GM12878 (cell line): ENCODE measurements around the gene MT1G. TPM values are rescaled to one million over a fixed set of nuclear protein-coding genes. Genes with fewer than 3 reads are reported as not detected.

Experiments used
- ATAC-seq: fragments of 200-7000 bp; cut with Tn5 transposase; 3 replicates; pipeline ENCODE4 v1.9.1; 2020; ENCODE audit warnings: mild to moderate bottlenecking, moderate library complexity
- BruUV-seq: library from RNA; stranded (reverse); fragments of 400-500 nt; replicated peaks from 2 replicates; lab custom pipeline; 2021; lab: Mats Ljungman, UMichigan
- CTCF ChIA-PET: fragments of 300-600 bp; sonication (Branson Sonifier 250); formaldehyde crosslinking; extraction: SDS; loops from one replicate; lab custom pipeline; 2021; ENCODE audit warnings: inconsistent platforms; lab: Yijun Ruan, JAX
- POLR2A ChIA-PET: fragments of 350-600 bp; formaldehyde crosslinking; extraction: SDS; loops from one replicate; lab custom pipeline; 2021; ENCODE audit warnings: inconsistent platforms; lab: Charles Lee
- RAD21 ChIA-PET: fragments of 300-600 bp; sonication (Branson Sonifier 250); formaldehyde crosslinking; loops from one replicate; lab custom pipeline; 2023; ENCODE audit warnings: antibody characterized with exemption; ENCODE audit not compliant: unreplicated experiment; lab: Charles Lee
- SMC1A ChIA-PET: fragments of 300-600 bp; sonication (Branson Sonifier 250); formaldehyde crosslinking; loops from one replicate; lab custom pipeline; 2023; ENCODE audit not compliant: unreplicated experiment, uncharacterized antibody; lab: Charles Lee
- DNase-seq: peaks from one replicate; pipeline ENCODE4 v3.0.0-alpha.2; 2011; ENCODE audit warnings: low read depth, low spot score
- FAIRE-seq: peaks from 3 replicates; lab custom pipeline; 2011; peaks lifted over from hg19 to GRCh38; lab: Jason Lieb, UNC
- H2AFZ ChIP-seq: 2 replicates; pipeline ENCODE4 v1.6.0; 2011; ENCODE audit warnings: low read depth, low read length, control low read depth; ENCODE audit not compliant: control insufficient read depth
- H3K27ac ChIP-seq: 2 replicates; pipeline ENCODE4 v1.5.1; 2011; ENCODE audit warnings: control low read depth; ENCODE audit not compliant: control insufficient read depth, insufficient read depth
- H3K27me3 ChIP-seq, 2 experiments: replicated peaks in 1 of 2; 2 replicates each; pipeline versions ENCODE4 v1.6.0 to v1.6.1; 2011; ENCODE audit warnings: low read length in 1 of 2; ENCODE audit not compliant: control insufficient read depth in 2 of 2, insufficient read depth in 2 of 2
- H3K36me3 ChIP-seq, 2 experiments: 2 replicates each; pipeline ENCODE4 v1.5.1; 2011; ENCODE audit warnings: low read length in 1 of 2; ENCODE audit not compliant: control insufficient read depth in 2 of 2, insufficient read depth in 2 of 2
- H3K4me1 ChIP-seq: 2 replicates; pipeline ENCODE4 v1.6.1; 2011; ENCODE audit warnings: mild to moderate bottlenecking, low read length, moderate library complexity, mixed read lengths; ENCODE audit not compliant: control insufficient read depth, insufficient read depth
- H3K4me2 ChIP-seq: 2 replicates; pipeline ENCODE4 v1.6.0; 2011; ENCODE audit warnings: control low read depth; ENCODE audit not compliant: control insufficient read depth, insufficient read depth
- H3K4me3 ChIP-seq: fragments of 200-600 bp; sonication (generic); 2 replicates; pipeline ENCODE4 v1.5.1; 2016
- H3K79me2 ChIP-seq: 2 replicates; pipeline ENCODE4 v1.6.0; 2011; ENCODE audit warnings: low read length; ENCODE audit not compliant: control insufficient read depth, insufficient read depth
- H3K9ac ChIP-seq: 2 replicates; pipeline ENCODE4 v1.8.0; 2011; ENCODE audit warnings: low read length, control low read depth, mixed read lengths; ENCODE audit not compliant: control insufficient read depth, insufficient read depth
- H3K9me3 ChIP-seq: replicated peaks from 3 replicates; pipeline ENCODE4 v1.5.1; 2011; ENCODE audit warnings: mild to moderate bottlenecking, low read length; ENCODE audit not compliant: control insufficient read depth, insufficient read depth
- H4K20me1 ChIP-seq: 2 replicates; pipeline ENCODE4 v1.6.0; 2011; ENCODE audit not compliant: control insufficient read depth, insufficient read depth
- FOS ChIP-seq: IDR thresholded peaks from 3 replicates; pipeline ENCODE4 v1.6.1; 2011; ENCODE audit warnings: borderline replicate concordance; ENCODE audit not compliant: insufficient read length; ENCODE audit errors: extremely low read depth
- HDGF ChIP-seq: fragments of 450-650 bp; IDR thresholded peaks from 2 replicates; pipeline ENCODE4 v1.6.1; 2016; ENCODE audit warnings: antibody characterized with exemption
- JUNB ChIP-seq: IDR thresholded peaks from 2 replicates; pipeline ENCODE4 v1.6.1; 2016; ENCODE audit warnings: antibody characterized with exemption, mild to moderate bottlenecking
- KAT2A ChIP-seq: conservative IDR thresholded peaks from 2 replicates; pipeline ENCODE4 v1.6.1; 2011; ENCODE audit warnings: low read depth, low read length; ENCODE audit not compliant: control insufficient read depth
- KLF5 ChIP-seq: fragments of 450-650 bp; IDR thresholded peaks from 2 replicates; pipeline ENCODE4 v1.6.1; 2014; ENCODE audit warnings: mild to moderate bottlenecking; ENCODE audit not compliant: partially characterized antibody
- MEF2B ChIP-seq: fragments of 450-650 bp; IDR thresholded peaks from 2 replicates; pipeline ENCODE4 v1.6.1; 2018; ENCODE audit warnings: mild to moderate bottlenecking, moderate library complexity; ENCODE audit not compliant: partially characterized antibody, poor library complexity, severe bottlenecking
- MYB ChIP-seq: fragments of 150-350 bp; IDR thresholded peaks from 2 replicates; pipeline ENCODE4 v1.6.1; 2014; ENCODE audit warnings: mild to moderate bottlenecking, low read depth, low read length, borderline replicate concordance
- NFXL1 ChIP-seq: fragments of 450-650 bp; IDR thresholded peaks from 2 replicates; pipeline ENCODE4 v1.6.1; 2017; ENCODE audit warnings: antibody characterized with exemption, mild to moderate bottlenecking, borderline replicate concordance
- NFYA ChIP-seq: IDR thresholded peaks from 2 replicates; pipeline ENCODE4 v1.6.1; 2011; ENCODE audit warnings: low read depth, mild to moderate bottlenecking, low read length, improper control_type of control experiment, borderline replicate concordance
- POLR2A ChIP-seq: IDR thresholded peaks from 2 replicates; pipeline ENCODE4 v1.6.1; 2011; ENCODE audit warnings: low read depth, mild to moderate bottlenecking, low read length
- SMAD1 ChIP-seq: fragments of 450-650 bp; IDR thresholded peaks from 2 replicates; pipeline ENCODE4 v1.6.1; 2018; ENCODE audit warnings: mild to moderate bottlenecking, low read depth; ENCODE audit not compliant: partially characterized antibody
- SMARCA5 ChIP-seq: fragments of 450-650 bp; IDR thresholded peaks from 2 replicates; pipeline ENCODE4 v1.6.1; 2017; ENCODE audit warnings: mild to moderate bottlenecking
- SP1 ChIP-seq: IDR thresholded peaks from one replicate; pipeline ENCODE4 v1.6.1; 2011; ENCODE audit warnings: low read depth, low read length
- SRF ChIP-seq, 2 experiments: IDR thresholded peaks; 2 replicates each; pipeline ENCODE4 v1.6.1; 2011; ENCODE audit warnings: low read depth in 2 of 2, low read length in 2 of 2, mild to moderate bottlenecking in 1 of 2, moderate library complexity in 1 of 2
- ZNF207 ChIP-seq: fragments of 450-650 bp; IDR thresholded peaks from 2 replicates; pipeline ENCODE4 v1.6.1; 2014; ENCODE audit warnings: antibody characterized with exemption, mild to moderate bottlenecking, borderline replicate concordance
- ZZZ3 ChIP-seq: IDR thresholded peaks from 2 replicates; pipeline ENCODE4 v1.6.1; 2011; ENCODE audit warnings: low read depth; ENCODE audit not compliant: control insufficient read depth, insufficient read length
- WGBS: methylation state at CpG from one replicate; pipeline ENCODE4 v1.1.6; 2016; ENCODE audit warnings: low lambda C conversion rate; ENCODE audit not compliant: insufficient replicate concordance, insufficient coverage; ENCODE audit errors: missing lambda C conversion rate; 5-methylcytosine and 5-hydroxymethylcytosine counted together
- in situ Hi-C: fragments of 300-500 bp; cut with MboI; formaldehyde crosslinking; loops from 9 replicates; pipeline ENCODE4 v1.14.3; 2018; ENCODE audit warnings: mixed read lengths
- intact Hi-C: fragments of 100-400 bp; cut with micrococcal nuclease; formaldehyde crosslinking; loops from one replicate; pipeline ENCODE4 v1.14.2; 2022; ENCODE audit not compliant: unreplicated experiment
- polyA plus RNA-seq, 11 experiments: library from polyadenylated mRNA; depleted of rRNA in 4 of 11; unstranded in 6 of 11; stranded (reverse) in 5 of 11; fragments of >200 nt; fragmentation: Nextera tagmentation in 4 of 11; fragmentation: Illumina TruSeq in 1 of 11; extraction: Ambion mirVana in 4 of 11; extraction: Trizol in 1 of 11; gene quantifications; 1 replicate in 1 of 11; 2 replicates in 10 of 11; pipeline versions ENCODE4 v1.2.1 to v1.2.3, GENCODE V29; 2011 to 2016; ENCODE audit warnings: inconsistent platforms in 2 of 11, missing spikeins in 2 of 11, low read depth in 1 of 11
- total RNA-seq, 4 experiments: library from RNA; depleted of rRNA in 3 of 4; stranded (reverse); fragments of >200 nt in 3 of 4; fragmentation: Illumina TruSeq in 1 of 4; extraction: Trizol in 1 of 4; gene quantifications; 2 replicates each; pipeline versions ENCODE4 v1.2.1 to v1.2.3, GENCODE V29; 2013 to 2021
- TF ChIP-seq, protein P1 (sequence below): fragments of 450-650 bp; IDR thresholded peaks from 2 replicates; pipeline ENCODE4 v1.6.1; 2014; ENCODE audit warnings: mild to moderate bottlenecking

Gene MT1G
- total and polyA plus RNA-seq, 10 of the 15 experiments (the other 5 are each of a cell fraction or from before 2014, with no cell fraction given): 1.2 to 9.1 (median 4.6) TPM

GRCh38 chr16:56653218-56653617 lies 14.6 kb downstream of the MT1G start:
- FAIRE-seq: no peak
- H3K9me3 ChIP-seq: no peaks in the 10 kb centered on the region
- H3K4me3 ChIP-seq: no peak overlapping the region
- WGBS: 6% methylated on average over 7 of the region's 7 CpGs
- no peak for ATAC-seq
- H3K9ac ChIP-seq: no peak overlapping the region
- H2AFZ ChIP-seq: no peak overlapping the region
- POLR2A ChIA-PET: no interaction called here
- CTCF ChIA-PET: interaction anchor here (1.5 kb wide), 1 partner anchor 140 kb away, joined by 3 read pairs; no protein-coding TSS in a partner anchor
- SMC1A ChIA-PET: interaction anchor here (1.7 kb wide), 1 partner anchor 49 kb away, joined by 4 read pairs; no protein-coding TSS in a partner anchor
- H3K79me2 ChIP-seq: no peaks in the 10 kb centered on the region
- no TSS peak for BruUV-seq
- no peak for TF ChIP-seq JUNB
- TF ChIP-seq SRF (IDR thresholded peaks at IDR 0.05; ENCODE audit: low read depth in 2 of 2, low read length in 2 of 2): no peak
- no peak for TF ChIP-seq SMAD1
- TF ChIP-seq MYB: no peak
- no peak for TF ChIP-seq POLR2A
- no peak for TF ChIP-seq ZZZ3
- no peak for TF ChIP-seq NFYA
- no peak for TF ChIP-seq KLF5
- TF ChIP-seq, all 136 proteins: peak for 0
- Histone ChIP-seq H4K20me1 (no peaks in the 10 kb centered on the region), H3K27ac (no peak overlapping the region), H3K27me3 (peaks cover 4 to 7% of the 10 kb centered on the region in 2 experiments; a peak in 3 of 4 replicates), H3K36me3 (no peaks in the 10 kb centered on the region), H3K4me2 (no peak overlapping the region), H3K4me1 (no peaks in the 10 kb centered on the region)
- intact Hi-C loops (no loop called here), in situ Hi-C loops (no loop called here)
- no peak for DNase-seq
- RAD21 ChIA-PET: interaction anchor here (0.7 to 1.7 kb wide), 3 partner anchors 20 to 119 kb away, joined by 3 to 4 read pairs (median 3); no protein-coding TSS in a partner anchor

GRCh38 chr16:56652600-56652999 lies 15.3 kb downstream of the MT1G start:
- no peaks in the 10 kb centered on the region for H3K4me1 ChIP-seq
- H2AFZ ChIP-seq: no peak overlapping the region
- peaks cover 3 to 5% of the 10 kb centered on the region in 2 experiments; a peak in 3 of 4 replicates for H3K27me3 ChIP-seq
- H3K9me3 ChIP-seq: no peaks in the 10 kb centered on the region
- 0% methylated on average over 1 of the region's 1 CpG for WGBS
- BruUV-seq: no TSS peak
- ATAC-seq (no peak), FAIRE-seq (no peak), DNase-seq (no peak)
- in situ Hi-C loops: no loop called here
- intact Hi-C loops: no loop called here
- RAD21 ChIA-PET: interaction anchor here (1.2 to 1.7 kb wide), 2 partner anchors 21 to 49 kb away, joined by 3 to 4 read pairs; no protein-coding TSS in a partner anchor
- SMC1A ChIA-PET: interaction anchor here (1.7 kb wide), 1 partner anchor 49 kb away, joined by 4 read pairs; no protein-coding TSS in a partner anchor
- no peaks in the 10 kb centered on the region for H3K36me3 ChIP-seq
- H3K27ac ChIP-seq: no peak overlapping the region
- H3K4me2 ChIP-seq: no peak overlapping the region
- H3K9ac ChIP-seq: no peak overlapping the region
- H3K79me2 ChIP-seq: no peaks in the 10 kb centered on the region
- no peaks in the 10 kb centered on the region for H4K20me1 ChIP-seq
- POLR2A ChIA-PET: no interaction called here
- CTCF ChIA-PET: interaction anchor here (0.7 to 1.5 kb wide), 2 partner anchors 141 to 1277 kb away, joined by 3 read pairs; no protein-coding TSS in a partner anchor
- no peak overlapping the region for H3K4me3 ChIP-seq
- no peak for TF ChIP-seq KAT2A
- TF ChIP-seq NFXL1: no peak
- TF ChIP-seq, protein P1, sequence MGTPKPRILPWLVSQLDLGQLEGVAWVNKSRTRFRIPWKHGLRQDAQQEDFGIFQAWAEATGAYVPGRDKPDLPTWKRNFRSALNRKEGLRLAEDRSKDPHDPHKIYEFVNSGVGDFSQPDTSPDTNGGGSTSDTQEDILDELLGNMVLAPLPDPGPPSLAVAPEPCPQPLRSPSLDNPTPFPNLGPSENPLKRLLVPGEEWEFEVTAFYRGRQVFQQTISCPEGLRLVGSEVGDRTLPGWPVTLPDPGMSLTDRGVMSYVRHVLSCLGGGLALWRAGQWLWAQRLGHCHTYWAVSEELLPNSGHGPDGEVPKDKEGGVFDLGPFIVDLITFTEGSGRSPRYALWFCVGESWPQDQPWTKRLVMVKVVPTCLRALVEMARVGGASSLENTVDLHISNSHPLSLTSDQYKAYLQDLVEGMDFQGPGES: no peak
- TF ChIP-seq POLR2A: no peak
- no peak for TF ChIP-seq SMARCA5
- no peak for TF ChIP-seq ZNF207
- no peak for TF ChIP-seq FOS
- no peak for TF ChIP-seq HDGF
- TF ChIP-seq MEF2B: no peak
- TF ChIP-seq SP1: no peak
- no peak for TF ChIP-seq NFYA
